ENCODE results near the gene APEH.

The APEH gene

GRCh38 chr3:49727924-49728361 lies 53.8 kb downstream of the APEH start:
- DNase-seq (ENCODE audit: low read depth) = no peak

GRCh38 chr3:49729966-49730609 lies 55.9 kb downstream of the APEH start:
- DNase-seq (ENCODE audit: low read depth) = no peak

- no peak for DNase-seq (ENCODE audit: low read depth)
Measured at GRCh38 chr3:49732597-49732996, 58.4 kb downstream of the APEH start.

- no peak for DNase-seq (ENCODE audit: low read depth)
Measured at GRCh38 chr3:49733551-49733950, 59.4 kb downstream of the APEH start.

All from activated T-helper 1 cell treated with Interleukin-2 at 50 U/mL for 16 hours (primary cell).